OCI-LY1 (cell line): ENCODE measurements around the gene CUX1.

ENCODE experiments used
- H2AFZ ChIP-seq: fragments of 200-600 bp; sonication (generic), shearing (Covaris generic); 2 replicates; pipeline ENCODE4 v1.6.0; 2014; ENCODE audit warnings: antibody characterized with exemption, mild to moderate bottlenecking, low read length
- H3F3A ChIP-seq: fragments of 200-600 bp; sonication (generic), shearing (Covaris generic); 2 replicates; pipeline ENCODE4 v1.6.0; 2014; ENCODE audit warnings: mild to moderate bottlenecking, antibody characterized with exemption, low read length, moderate library complexity; ENCODE audit not compliant: insufficient read depth
- H3K27ac ChIP-seq: fragments of 200-600 bp; sonication (generic); 2 replicates; pipeline ENCODE4 v1.5.1; 2014; ENCODE audit warnings: low read length, mixed run types, mild to moderate bottlenecking, low read depth; ENCODE audit not compliant: poor library complexity, severe bottlenecking
- H3K27me3 ChIP-seq: fragments of 200-600 bp; sonication (generic); 2 replicates; pipeline ENCODE4 v1.6.0; 2014; ENCODE audit warnings: antibody characterized with exemption, mild to moderate bottlenecking, low read length, moderate library complexity; ENCODE audit not compliant: insufficient read depth
- H3K36me3 ChIP-seq: fragments of 200-600 bp; sonication (generic); 2 replicates; pipeline ENCODE4 v1.6.1; 2014; ENCODE audit warnings: mild to moderate bottlenecking, antibody characterized with exemption, low read length, moderate library complexity, mixed read lengths; ENCODE audit not compliant: insufficient read depth
- H3K4me1 ChIP-seq: fragments of 200-600 bp; sonication (generic); 2 replicates; pipeline ENCODE4 v1.5.1; 2014; ENCODE audit warnings: mild to moderate bottlenecking, low read length, moderate library complexity; ENCODE audit not compliant: insufficient read depth, severe bottlenecking
- H3K4me2 ChIP-seq: fragments of 200-600 bp; sonication (generic), shearing (Covaris generic); 2 replicates; pipeline ENCODE4 v1.6.1; 2014; ENCODE audit warnings: low read length
- H3K4me3 ChIP-seq: fragments of 200-600 bp; sonication (generic); 2 replicates; pipeline ENCODE4 v1.5.1; 2014; ENCODE audit warnings: low read length, low read depth, mild to moderate bottlenecking, mixed read lengths; ENCODE audit not compliant: poor library complexity, severe bottlenecking
- H3K79me2 ChIP-seq: fragments of 200-600 bp; shearing (Covaris generic); 2 replicates; pipeline ENCODE4 v1.6.1; 2016; ENCODE audit warnings: mixed run types, low read length, mixed read lengths; ENCODE audit not compliant: insufficient read depth
- H3K9ac ChIP-seq: fragments of 200-600 bp; sonication (generic), shearing (Covaris generic); 2 replicates; pipeline ENCODE4 v1.6.1; 2014; ENCODE audit warnings: mild to moderate bottlenecking, low read length, mixed read lengths
- H3K9me2 ChIP-seq: fragments of 200-600 bp; sonication (generic), shearing (Covaris generic); 2 replicates; pipeline ENCODE4 v1.6.1; 2014; ENCODE audit warnings: low read depth, mild to moderate bottlenecking, low read length, mixed read lengths
- H3K9me3 ChIP-seq: fragments of 200-600 bp; shearing (Covaris generic); 2 replicates; pipeline ENCODE4 v1.6.1; 2014; ENCODE audit warnings: low read length, mixed read lengths
- H4K20me1 ChIP-seq: fragments of 200-600 bp; sonication (generic), shearing (Covaris generic); 2 replicates; pipeline ENCODE4 v1.6.0; 2016; ENCODE audit warnings: mild to moderate bottlenecking, low read length; ENCODE audit not compliant: insufficient read depth
- EZH2 ChIP-seq: fragments of 200-600 bp; sonication (generic), shearing (Covaris generic); IDR thresholded peaks from 2 replicates; pipeline ENCODE4 v1.8.0; 2017; ENCODE audit warnings: borderline replicate concordance, mixed run types, mild to moderate bottlenecking, antibody characterized with exemption, low read length, moderate library complexity, mixed read lengths
- TF ChIP-seq, protein P1 (sequence below): fragments of 200-600 bp; sonication (generic), shearing (Covaris generic); IDR thresholded peaks from 2 replicates; pipeline ENCODE4 v1.5.1; 2017; ENCODE audit warnings: mild to moderate bottlenecking, antibody characterized with exemption, low read length, moderate library complexity, mixed read lengths

Gene CUX1

DNA sequence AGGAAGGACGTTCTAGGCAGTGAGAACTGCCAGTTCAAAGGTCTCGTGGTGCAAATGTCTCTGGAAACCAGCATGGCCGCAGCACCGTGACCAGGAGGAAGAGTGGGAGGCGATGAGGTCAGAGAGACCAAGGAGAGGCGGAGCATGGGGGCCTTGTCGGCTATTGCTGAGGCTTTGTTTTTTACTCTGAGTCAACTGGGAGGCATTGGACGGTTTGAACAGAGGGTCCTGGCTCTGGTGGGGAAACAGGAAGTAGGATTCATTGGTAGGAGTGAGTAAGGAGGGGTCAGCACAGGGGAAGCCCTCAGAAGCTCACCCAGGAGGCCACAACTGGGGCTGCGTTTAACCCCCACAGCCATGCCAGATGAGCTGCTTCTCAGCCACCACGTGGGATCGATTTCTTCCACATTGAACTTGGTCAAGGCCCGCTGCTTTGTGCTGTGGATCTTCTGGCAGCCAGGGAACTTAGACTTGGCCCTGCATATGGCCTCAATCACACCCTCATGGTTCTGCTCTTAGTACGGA, 447.0 kb downstream of the CUX1 start:
- H3K9ac ChIP-seq, result no peak overlapping the region

DNA sequence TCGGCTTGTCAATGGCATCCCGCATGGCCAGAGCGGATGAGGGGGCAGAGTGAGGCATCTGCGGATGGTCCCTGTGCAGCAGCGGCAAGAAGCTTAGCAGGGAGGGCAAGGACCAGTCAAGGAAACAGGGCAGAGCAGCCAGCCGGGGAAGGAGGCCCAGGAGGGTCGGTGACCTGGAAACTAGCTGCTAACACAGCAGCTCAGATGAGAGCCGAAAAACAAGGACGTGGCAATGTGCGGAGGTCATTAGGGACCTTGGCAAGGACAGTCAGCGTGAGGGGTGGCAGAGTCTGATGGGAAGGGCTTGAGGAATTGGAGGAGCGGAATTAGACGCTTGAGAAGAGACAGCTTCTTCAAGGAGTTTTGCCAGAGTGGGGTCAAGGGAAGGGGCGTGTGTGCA, 449.1 kb downstream of the CUX1 start:
- no peak for TF ChIP-seq EZH2
- TF ChIP-seq, protein P1, sequence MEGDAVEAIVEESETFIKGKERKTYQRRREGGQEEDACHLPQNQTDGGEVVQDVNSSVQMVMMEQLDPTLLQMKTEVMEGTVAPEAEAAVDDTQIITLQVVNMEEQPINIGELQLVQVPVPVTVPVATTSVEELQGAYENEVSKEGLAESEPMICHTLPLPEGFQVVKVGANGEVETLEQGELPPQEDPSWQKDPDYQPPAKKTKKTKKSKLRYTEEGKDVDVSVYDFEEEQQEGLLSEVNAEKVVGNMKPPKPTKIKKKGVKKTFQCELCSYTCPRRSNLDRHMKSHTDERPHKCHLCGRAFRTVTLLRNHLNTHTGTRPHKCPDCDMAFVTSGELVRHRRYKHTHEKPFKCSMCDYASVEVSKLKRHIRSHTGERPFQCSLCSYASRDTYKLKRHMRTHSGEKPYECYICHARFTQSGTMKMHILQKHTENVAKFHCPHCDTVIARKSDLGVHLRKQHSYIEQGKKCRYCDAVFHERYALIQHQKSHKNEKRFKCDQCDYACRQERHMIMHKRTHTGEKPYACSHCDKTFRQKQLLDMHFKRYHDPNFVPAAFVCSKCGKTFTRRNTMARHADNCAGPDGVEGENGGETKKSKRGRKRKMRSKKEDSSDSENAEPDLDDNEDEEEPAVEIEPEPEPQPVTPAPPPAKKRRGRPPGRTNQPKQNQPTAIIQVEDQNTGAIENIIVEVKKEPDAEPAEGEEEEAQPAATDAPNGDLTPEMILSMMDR, result no peak
- Histone ChIP-seq H3K79me2 (no peaks in the 10 kb centered on the region), H3K9me2 (no peaks in the 10 kb centered on the region), H2AFZ (no peak overlapping the region), H3K9ac (no peak overlapping the region), H3F3A (no peaks in the 10 kb centered on the region), H4K20me1 (no peaks in the 10 kb centered on the region), H3K36me3 (no peaks in the 10 kb centered on the region; the same call in 1 of the 2 replicates), H3K4me1 (no peaks in the 10 kb centered on the region), H3K27me3 (no peaks in the 10 kb centered on the region; the same call in 1 of the 2 replicates), H3K4me2 (no peak overlapping the region), H3K9me3 (no peaks in the 10 kb centered on the region), H3K4me3 (no peak overlapping the region), H3K27ac (no peak overlapping the region)

More for the DNA sequence above, 447.0 kb downstream of the CUX1 start:
- H4K20me1 ChIP-seq, result no peaks in the 10 kb centered on the region
- no peak overlapping the region for H3K4me2 ChIP-seq
- TF ChIP-seq EZH2, result no peak
- TF ChIP-seq, protein P1, result no peak
- H3K27me3 ChIP-seq, result no peaks in the 10 kb centered on the region; the same call in 1 of the 2 replicates
- H2AFZ ChIP-seq, result no peak overlapping the region
- H3F3A ChIP-seq, result no peaks in the 10 kb centered on the region
- no peaks in the 10 kb centered on the region for H3K4me1 ChIP-seq
- H3K27ac ChIP-seq, result no peak overlapping the region
- H3K79me2 ChIP-seq, result no peaks in the 10 kb centered on the region
- H3K9me3 ChIP-seq, result no peaks in the 10 kb centered on the region
- H3K4me3 ChIP-seq, result no peak overlapping the region
- H3K36me3 ChIP-seq, result no peaks in the 10 kb centered on the region
- no peaks in the 10 kb centered on the region for H3K9me2 ChIP-seq

DNA sequence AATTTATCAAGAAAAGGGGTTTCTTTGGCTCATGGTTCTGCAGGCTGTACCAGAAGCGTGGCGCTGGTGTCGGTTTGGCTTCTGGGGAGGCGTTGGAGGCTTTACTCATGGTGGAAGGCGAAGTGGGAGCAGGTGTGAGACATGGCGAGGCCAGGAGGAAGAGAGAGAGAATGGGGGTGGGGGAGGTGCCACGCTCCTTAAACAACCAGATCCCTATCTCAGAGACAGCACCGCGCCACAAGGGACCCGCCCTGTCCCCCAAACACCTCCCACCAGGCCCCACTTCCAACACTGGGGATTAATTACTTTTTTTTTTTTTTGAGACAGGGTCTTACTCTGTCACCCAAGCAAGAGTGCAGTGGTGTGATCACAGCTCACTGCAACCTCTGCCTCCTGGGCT, 451.2 kb downstream of the CUX1 start:
- Histone ChIP-seq H3K79me2 (no peaks in the 10 kb centered on the region), H3K4me2 (no peak overlapping the region), H3K27me3 (no peaks in the 10 kb centered on the region; the same call in 1 of the 2 replicates), H2AFZ (no peak overlapping the region), H3K9ac (no peak overlapping the region), H4K20me1 (no peaks in the 10 kb centered on the region), H3K9me3 (no peaks in the 10 kb centered on the region), H3F3A (no peaks in the 10 kb centered on the region), H3K27ac (no peak overlapping the region), H3K9me2 (no peaks in the 10 kb centered on the region), H3K4me3 (no peak overlapping the region), H3K36me3 (no peaks in the 10 kb centered on the region; the same call in 1 of the 2 replicates), H3K4me1 (peaks cover 10% of the 10 kb centered on the region)
- no peak for TF ChIP-seq EZH2
- TF ChIP-seq, protein P1, result no peak
